ENCODE results near the gene TSPEAR.

The TSPEAR gene

GRCh38 chr21:44461464-44462001 lies 249.8 kb downstream of the TSPEAR start:
- no peak for DNase-seq (ENCODE audit: low read depth)

- DNase-seq (ENCODE audit: low read depth) = no peak
Measured at GRCh38 chr21:44461005-44461404, 250.4 kb downstream of the TSPEAR start.

- no peak for DNase-seq (ENCODE audit: low read depth)
Measured at GRCh38 chr21:44460441-44460755, 251.0 kb downstream of the TSPEAR start.

- no peak for DNase-seq (ENCODE audit: low read depth)
Measured at GRCh38 chr21:44459712-44460440, 251.5 kb downstream of the TSPEAR start.

- no peak for DNase-seq (ENCODE audit: low read depth)
Measured at GRCh38 chr21:44458971-44459711, 252.2 kb downstream of the TSPEAR start.

- DNase-seq (ENCODE audit: low read depth) = no peak
Measured at GRCh38 chr21:44456915-44457736, 254.2 kb downstream of the TSPEAR start.

- DNase-seq (ENCODE audit: low read depth) = no peak
Measured at GRCh38 chr21:44456214-44456914, 255.0 kb downstream of the TSPEAR start.

- DNase-seq (ENCODE audit: low read depth) = peak; percentile 3
Measured at GRCh38 chr21:44455524-44456213, 255.7 kb downstream of the TSPEAR start.

GRCh38 chr21:44454747-44455523 lies 256.4 kb downstream of the TSPEAR start, which contains the start of gene LRRC3:
Gene LRRC3 (plus strand): TSS chr21:44455510. CDS start chr21:44456645, 1,135 bp downstream.
- DNase-seq (ENCODE audit: low read depth) = peak; percentile 25

- no peak for DNase-seq (ENCODE audit: low read depth)
Measured at GRCh38 chr21:44454058-44454457, 257.3 kb downstream of the TSPEAR start.

GRCh38 chr21:44453120-44453519 lies 258.3 kb downstream of the TSPEAR start:
- no peak for DNase-seq (ENCODE audit: low read depth)

GRCh38 chr21:44450999-44451398 lies 260.4 kb downstream of the TSPEAR start:
- DNase-seq (ENCODE audit: low read depth) = no peak

GRCh38 chr21:44450402-44450801 lies 261.0 kb downstream of the TSPEAR start:
- DNase-seq (ENCODE audit: low read depth) = no peak

GRCh38 chr21:44449473-44450363 lies 261.7 kb downstream of the TSPEAR start:
- DNase-seq (ENCODE audit: low read depth) = no peak

- DNase-seq (ENCODE audit: low read depth) = no peak
Measured at GRCh38 chr21:44448651-44449131, 262.7 kb downstream of the TSPEAR start.
